ENCODE results near the gene MYL10. TPM values are rescaled to one million over a fixed set of nuclear protein-coding genes. Genes with fewer than 3 reads are reported as not detected.

MYL10 gene
- total RNA-seq, 1 donor from 2014 or later: not detected

GRCh38 chr7:101630591-101630990, 1.5 kb upstream of the MYL10 start:
- no peak for TF ChIP-seq CTCF (conservative IDR thresholded peaks at IDR 0.05; ENCODE audit: low read depth, low read length)
- DNase-seq (ENCODE audit: low read depth): no peak
- no peak overlapping the region for H3K4me3 ChIP-seq (ENCODE audit: low read depth, low read length)

GRCh38 chr7:101628522-101628921, 574 bp downstream of the MYL10 start:
- TF ChIP-seq CTCF (conservative IDR thresholded peaks at IDR 0.05; ENCODE audit: low read depth, low read length): no peak
- no peak overlapping the region for H3K4me3 ChIP-seq (ENCODE audit: low read depth, low read length)

GRCh38 chr7:101626758-101627157, 2.3 kb downstream of the MYL10 start:
- no peak for DNase-seq (ENCODE audit: low read depth)
- no peak overlapping the region for H3K4me3 ChIP-seq (ENCODE audit: low read depth, low read length)
- no peak for TF ChIP-seq CTCF (conservative IDR thresholded peaks at IDR 0.05; ENCODE audit: low read depth, low read length)

More at GRCh38 chr7:101628522-101628921, 574 bp downstream of the MYL10 start:
- no peak for DNase-seq (ENCODE audit: low read depth)

- no peak for TF ChIP-seq CTCF (conservative IDR thresholded peaks at IDR 0.05; ENCODE audit: low read depth, low read length)
- DNase-seq (ENCODE audit: low read depth): no peak
- H3K4me3 ChIP-seq (ENCODE audit: low read depth, low read length): no peak overlapping the region
Measured at GRCh38 chr7:101626069-101626671, 2.9 kb downstream of the MYL10 start.

- peak; percentile 21 for TF ChIP-seq CTCF (conservative IDR thresholded peaks at IDR 0.05; ENCODE audit: low read depth, low read length)
- H3K4me3 ChIP-seq (ENCODE audit: low read depth, low read length): no peak overlapping the region
- no peak for DNase-seq (ENCODE audit: low read depth)
Measured at GRCh38 chr7:101625031-101625791, 3.9 kb downstream of the MYL10 start.

- DNase-seq (ENCODE audit: low read depth): no peak
- H3K4me3 ChIP-seq (ENCODE audit: low read depth, low read length): no peak overlapping the region
- no peak for TF ChIP-seq CTCF (conservative IDR thresholded peaks at IDR 0.05; ENCODE audit: low read depth, low read length)
Measured at GRCh38 chr7:101624246-101625001, 4.7 kb downstream of the MYL10 start.
